IPS-18c (cell line): ENCODE measurements around the gene PARD6A.
A peak's percentile ranks its signal among the peaks of the same experiment; 100 is the strongest.

ENCODE experiments used
- H3K4me3 ChIP-seq: 2 replicates; pipeline ENCODE4 v1.7.0; 2013; ENCODE audit warnings: low read depth, mild to moderate bottlenecking, low read length, moderate library complexity; ENCODE audit not compliant: insufficient read depth
- H3K9me3 ChIP-seq: one replicate; pipeline ENCODE4 v1.6.1; 2013; ENCODE audit warnings: mild to moderate bottlenecking, low read length, moderate library complexity; ENCODE audit not compliant: control insufficient read depth, insufficient read depth

PARD6A gene

DNA sequence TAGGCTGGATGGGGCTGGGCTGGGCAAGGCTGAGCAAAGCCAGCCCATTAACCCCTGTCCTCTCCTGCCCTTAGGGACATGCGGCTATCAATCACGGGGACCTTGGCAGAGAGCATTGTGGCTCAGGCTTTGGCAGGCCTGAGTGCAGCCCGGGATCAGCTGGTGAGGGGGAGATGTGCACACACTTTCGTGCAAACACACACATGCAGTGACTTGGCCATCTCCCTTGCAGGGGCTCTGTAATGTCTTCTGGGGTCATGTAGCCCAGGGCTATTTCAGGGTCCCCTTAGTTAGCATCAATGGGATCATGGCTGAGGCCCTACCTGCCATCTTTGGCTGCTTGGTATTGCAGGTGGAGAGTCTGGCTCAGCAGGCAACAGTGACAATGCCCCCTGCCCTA, 8.9 kb upstream of the PARD6A start:
- no peaks in the 10 kb centered on the region for H3K9me3 ChIP-seq
- H3K4me3 ChIP-seq = no peak overlapping the region

DNA sequence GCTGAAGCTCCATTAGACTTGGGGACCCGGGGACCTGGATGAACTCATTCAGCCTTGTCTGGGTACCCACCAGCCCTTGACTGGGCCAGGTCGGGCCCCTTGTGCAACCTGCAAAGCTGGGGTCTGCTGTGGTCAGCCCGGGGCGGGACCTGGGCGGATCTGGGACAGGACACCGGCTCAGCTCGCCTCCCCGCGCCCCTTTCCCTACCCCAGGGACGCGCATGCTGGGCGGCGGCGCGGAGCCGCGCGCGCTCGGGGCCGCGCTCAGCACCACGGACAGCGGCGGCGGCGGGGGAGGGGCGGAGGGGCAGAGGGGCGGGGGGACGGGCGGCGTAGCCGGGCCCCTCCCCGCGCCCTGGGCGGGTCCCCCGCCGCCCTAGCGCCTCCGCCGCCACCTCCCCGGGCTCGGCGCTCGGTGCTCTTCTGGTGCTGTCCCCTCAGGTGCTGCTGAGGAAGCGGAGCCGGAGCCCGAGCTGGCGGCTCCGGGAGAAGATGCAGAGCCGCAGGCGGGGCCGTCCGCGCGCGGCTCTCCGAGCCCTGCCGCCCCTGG, 8.1 kb upstream of the PARD6A start:
- Histone ChIP-seq H3K4me3 (peak overlapping the region; percentile 63), H3K9me3 (no peaks in the 10 kb centered on the region)

DNA sequence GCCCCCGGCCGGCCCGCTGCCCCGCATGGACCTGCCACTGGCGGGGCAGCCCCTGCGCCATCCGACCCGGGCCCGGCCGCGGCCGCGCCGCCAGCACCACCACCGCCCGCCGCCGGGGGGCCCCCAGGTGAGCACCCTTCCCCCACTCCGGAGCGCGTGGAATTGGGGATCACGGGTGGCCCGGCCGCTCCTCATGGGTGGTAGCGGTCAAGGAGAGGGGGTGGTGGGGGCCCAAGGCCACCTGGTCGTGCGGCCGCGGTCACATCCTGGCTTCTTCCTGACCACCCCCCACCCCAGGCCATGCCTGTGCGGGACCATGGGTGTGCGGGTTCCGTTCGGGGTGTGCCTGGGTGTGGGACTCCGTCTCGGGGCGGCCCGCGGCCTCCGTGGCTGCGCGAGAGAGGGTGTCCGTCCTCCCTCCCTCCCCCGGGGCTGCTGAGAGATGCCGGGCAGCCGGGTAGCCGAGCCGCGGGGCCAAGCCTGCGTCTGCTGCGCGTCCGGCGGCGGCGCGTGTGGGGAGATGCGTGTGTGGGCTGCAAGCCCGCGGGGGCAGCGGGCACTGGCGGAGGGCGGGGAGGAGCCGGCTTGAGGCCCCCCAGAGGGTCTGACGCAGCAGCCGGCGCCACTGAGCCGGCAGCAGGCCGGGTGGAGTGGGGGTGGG, 7.5 kb upstream of the PARD6A start:
- Histone ChIP-seq H3K4me3 (peak overlapping the region; percentile 63), H3K9me3 (no peaks in the 10 kb centered on the region)

DNA sequence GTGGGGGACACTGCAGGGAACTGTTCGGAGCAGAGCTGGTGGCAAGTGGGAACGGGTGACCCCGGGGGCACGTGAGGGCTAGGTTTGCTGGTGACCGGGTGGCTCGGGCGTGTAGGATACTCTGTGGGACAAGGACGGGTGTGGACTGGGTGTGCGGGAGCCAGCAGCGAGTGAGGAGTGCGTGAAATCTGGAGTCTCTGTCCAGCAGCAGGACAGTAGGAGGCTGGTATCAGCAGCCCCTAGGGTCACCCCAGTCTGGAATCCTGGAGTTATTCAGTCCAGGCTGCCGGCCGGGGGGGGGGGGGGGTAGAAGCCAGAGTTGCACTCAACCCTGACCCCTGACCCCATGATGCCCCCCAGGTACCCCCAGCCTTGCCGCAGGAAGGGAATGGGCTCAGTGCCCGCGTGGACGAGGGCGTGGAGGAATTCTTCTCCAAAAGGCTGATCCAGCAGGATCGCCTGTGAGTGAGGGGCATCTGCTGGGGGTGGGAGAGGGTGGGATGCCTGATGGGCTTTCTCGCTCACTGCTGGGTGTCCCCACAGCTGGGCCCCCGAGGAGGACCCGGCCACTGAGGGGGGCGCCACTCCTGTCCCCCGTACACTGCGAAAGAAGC, 6.9 kb upstream of the PARD6A start:
- peak overlapping the region; percentile 63 for H3K4me3 ChIP-seq
- no peaks in the 10 kb centered on the region for H3K9me3 ChIP-seq

DNA sequence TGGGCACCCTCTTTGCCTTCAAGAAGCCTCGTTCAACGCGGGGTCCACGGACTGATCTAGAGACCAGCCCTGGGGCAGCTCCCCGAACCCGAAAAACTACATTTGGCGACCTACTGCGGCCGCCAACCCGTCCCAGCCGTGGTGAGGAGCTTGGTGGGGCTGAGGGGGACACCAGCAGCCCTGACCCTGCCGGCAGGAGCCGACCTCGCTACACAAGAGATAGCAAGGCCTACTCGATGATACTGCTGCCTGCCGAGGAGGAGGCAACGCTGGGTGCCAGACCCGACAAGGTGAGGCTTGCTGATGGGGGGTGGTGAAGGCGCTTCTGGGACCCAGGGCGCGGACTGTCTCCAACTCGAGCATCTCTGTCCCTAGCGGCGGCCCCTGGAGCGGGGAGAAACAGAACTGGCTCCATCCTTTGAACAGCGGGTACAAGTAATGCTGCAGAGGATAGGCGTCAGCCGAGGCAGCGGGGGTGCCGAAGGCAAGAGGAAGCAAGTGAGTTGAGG, 6.3 kb upstream of the PARD6A start:
- Histone ChIP-seq H3K4me3 (no peak overlapping the region), H3K9me3 (no peaks in the 10 kb centered on the region)

DNA sequence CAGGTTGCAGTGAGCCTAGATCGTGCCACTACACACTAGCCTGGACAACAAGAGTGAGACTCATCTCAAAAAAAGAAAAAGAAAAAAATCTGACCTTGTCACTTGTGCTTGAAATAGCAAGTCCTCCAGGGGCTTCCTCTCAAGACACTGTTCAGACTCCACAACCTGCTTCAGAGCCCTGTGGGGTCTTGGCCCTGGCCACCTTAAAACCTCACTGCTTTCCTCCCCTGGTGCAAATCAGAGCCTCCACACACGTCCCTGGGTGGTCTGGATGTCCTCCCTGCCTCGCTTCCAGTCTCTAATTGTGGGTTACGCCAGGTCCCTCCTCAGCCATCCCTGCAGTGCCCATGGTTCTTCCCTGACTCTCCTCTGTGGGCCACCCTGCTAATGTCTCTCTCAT, 5.4 kb upstream of the PARD6A start:
- H3K4me3 ChIP-seq = no peak overlapping the region
- H3K9me3 ChIP-seq = no peaks in the 10 kb centered on the region

DNA sequence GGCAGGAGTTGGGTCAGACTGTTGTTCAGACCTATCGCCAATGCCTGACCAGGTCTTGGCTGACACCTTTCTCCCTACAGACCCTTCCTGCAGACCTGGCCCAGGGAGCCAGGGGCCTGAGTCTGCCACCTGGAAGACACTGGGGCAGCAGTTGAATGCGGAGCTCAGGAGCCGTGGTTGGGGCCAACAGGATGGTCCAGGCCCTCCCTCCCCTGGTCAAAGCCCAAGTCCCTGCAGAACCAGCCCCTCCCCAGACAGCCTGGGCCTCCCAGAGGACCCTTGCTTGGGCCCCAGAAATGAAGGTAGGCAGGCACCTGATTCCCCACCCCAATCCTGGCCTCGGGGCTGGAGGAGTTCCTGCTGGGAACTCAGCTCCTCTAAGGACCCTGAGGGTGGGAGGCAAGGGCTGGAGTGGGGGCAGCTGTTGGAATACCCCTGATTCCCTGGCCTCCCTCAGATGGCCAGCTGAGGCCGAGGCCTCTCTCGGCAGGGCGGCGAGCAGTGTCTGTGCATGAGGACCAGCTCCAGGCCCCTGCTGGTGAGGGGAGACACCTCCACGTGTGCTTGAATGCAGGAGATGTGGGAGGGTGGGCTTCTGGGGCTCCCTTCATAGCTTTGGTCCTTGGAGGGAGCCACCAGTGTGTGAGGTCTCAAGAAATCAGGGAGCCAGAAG, 4.3 kb upstream of the PARD6A start:
- no peaks in the 10 kb centered on the region for H3K9me3 ChIP-seq
- H3K4me3 ChIP-seq = no peak overlapping the region

DNA sequence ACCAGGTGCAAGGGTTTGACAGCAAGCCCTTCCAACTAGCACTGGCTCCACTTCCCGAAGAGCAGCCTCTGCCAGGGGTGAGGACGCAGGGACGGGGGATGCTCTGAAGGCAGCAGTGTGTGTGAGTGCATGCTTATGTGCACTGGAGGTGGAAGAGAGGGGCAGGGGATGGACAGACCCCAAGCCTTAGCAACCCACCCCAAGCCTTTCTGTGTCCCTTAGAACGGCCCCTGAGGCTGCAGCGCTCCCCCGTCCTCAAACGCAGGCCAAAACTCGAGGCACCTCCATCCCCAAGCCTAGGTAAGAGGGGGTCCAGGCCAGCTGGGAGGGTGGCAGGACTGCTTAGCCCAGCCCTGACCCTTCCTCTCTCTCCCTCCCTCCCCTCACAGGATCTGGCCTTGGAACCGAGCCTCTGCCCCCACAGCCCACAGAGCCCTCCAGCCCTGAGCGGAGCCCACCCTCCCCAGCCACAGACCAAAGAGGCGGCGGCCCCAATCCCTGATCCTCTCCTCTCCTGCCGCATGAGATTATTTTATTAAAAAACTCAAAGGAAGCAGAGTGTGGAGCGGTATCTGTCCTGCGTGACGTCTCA, 3.6 kb upstream of the PARD6A start:
- H3K4me3 ChIP-seq = no peak overlapping the region

DNA sequence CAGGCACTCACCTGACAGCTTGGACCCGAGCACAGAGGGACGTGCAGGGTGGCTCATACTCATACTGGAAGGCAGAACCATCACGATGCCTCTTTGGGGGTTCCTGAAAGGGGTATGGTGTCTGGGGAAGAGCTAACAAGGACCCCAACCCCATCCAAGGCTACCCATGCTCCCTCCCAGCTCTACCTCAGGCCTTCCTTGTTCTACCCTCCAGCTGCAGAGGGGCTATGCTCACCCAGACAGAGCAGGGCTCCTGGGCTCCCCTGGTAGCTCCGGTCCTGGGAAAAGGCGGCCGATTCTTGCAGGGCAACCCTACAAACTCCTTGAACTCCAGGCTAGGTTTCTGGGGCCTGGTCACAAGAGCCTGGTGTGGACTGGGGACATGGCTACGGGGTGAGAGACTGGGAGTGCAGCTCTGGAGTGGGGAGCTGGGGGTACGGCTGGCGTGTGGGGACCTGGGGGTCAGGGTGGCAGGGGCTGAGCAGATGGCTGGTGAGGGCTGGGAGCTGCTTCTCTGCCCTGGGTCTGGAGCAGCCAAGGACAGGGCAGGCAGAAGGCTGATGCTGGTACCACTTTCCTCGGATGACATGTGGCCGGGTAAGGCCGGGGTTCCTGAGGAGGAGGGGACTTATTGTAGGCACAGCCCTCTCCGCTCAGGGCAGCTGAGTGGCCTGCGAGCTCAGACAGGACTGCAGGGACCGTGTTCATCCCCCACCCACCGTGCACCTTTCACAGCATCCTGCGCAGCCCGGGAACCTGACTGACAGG, 2.8 kb upstream of the PARD6A start:
- H3K9me3 ChIP-seq = no peaks in the 10 kb centered on the region
- H3K4me3 ChIP-seq = no peak overlapping the region

More for the DNA sequence above, 3.6 kb upstream of the PARD6A start:
- H3K9me3 ChIP-seq = no peaks in the 10 kb centered on the region

DNA sequence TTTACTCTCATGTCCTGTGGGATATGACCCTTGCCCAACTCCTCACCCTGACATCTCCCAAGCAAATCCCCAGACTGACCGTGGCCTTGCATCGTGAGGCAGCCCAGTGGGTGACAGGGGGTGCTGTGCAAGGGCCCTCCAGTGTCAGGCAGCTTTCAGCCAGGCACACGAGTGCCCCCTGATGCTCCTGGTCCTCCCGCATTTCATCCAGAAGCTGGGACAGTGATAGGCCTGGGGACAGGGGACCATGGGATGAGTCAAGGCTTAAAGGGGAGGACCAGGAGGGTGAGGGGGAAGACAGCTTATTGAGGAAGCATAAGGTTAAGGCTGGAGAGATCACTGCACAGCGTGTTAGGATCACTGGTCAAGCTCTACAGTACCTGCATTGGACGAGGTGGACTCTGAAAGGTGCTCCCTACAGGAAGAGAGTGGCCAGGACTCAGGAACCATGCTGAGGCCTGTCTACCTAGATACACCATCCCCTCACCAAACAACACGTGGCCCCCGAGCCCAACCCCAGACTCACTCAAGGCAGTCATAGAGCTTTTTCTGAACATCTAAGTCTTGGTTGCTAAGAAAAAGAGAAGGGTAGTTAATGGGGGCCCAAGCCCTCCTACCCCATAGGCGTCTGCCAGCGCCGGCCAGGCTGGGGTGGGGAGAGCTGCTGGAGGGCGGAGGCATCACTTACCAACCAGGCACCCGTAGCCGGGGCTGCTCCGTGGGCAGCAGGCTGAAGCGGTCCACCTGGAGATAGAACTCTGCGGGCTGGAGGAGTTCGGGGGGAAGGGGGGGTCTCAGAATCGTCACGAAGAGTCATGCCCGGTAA, 1.7 kb upstream of the PARD6A start:
- Histone ChIP-seq H3K4me3 (peak overlapping the region; percentile 68), H3K9me3 (no peaks in the 10 kb centered on the region)

DNA sequence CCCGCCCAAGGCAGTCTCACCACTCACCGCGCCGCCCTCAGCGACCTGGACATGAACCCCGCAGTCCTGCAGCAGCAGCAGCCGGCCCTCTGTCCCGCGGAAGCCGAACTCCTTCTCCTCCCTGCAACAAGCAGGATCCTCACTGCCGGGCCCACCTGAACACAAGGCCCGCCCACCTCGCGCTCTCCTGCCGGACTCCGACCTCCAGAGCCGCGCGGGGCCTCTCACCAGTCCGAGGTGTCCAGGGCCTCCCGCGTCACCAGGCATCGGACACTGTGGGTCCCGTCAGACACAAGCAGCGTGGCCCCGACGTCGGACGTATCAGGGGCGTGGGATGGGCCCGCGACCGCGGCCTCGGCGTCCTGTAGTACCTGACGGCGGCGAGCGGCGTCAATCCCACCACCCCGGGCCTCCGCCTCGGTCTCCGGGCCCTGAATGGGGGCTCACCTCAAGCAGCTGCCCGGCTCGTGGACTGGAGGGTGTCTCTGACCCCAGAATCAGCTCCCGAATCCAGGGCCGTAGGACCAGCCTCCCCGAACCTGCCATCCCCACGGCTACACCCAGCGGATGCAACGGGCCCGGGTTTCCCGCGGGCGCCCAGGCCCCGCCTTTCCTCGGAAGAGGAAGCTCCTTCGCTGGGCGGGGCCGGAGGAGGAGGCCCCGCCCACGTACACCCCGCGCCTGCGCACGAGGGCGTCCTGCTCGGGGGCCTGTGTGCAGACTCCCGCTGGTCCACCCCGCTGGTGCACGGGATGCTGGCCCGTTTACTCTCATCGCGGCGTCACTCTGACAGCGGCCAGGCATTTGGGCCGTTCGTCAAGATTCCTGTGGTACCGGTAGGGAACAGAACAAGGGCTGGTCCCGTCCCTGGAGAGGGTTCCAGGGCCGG, 841 bp upstream of the PARD6A start, which contains the start of gene ACD:
Gene ACD, minus strand, starts transcription at position 586 of the 889 bp plus-strand sequence. Its CDS starts 40 bp downstream, at position 546.
- peak within 1 kb of the TSS; percentile 68 for H3K4me3 ChIP-seq

DNA sequence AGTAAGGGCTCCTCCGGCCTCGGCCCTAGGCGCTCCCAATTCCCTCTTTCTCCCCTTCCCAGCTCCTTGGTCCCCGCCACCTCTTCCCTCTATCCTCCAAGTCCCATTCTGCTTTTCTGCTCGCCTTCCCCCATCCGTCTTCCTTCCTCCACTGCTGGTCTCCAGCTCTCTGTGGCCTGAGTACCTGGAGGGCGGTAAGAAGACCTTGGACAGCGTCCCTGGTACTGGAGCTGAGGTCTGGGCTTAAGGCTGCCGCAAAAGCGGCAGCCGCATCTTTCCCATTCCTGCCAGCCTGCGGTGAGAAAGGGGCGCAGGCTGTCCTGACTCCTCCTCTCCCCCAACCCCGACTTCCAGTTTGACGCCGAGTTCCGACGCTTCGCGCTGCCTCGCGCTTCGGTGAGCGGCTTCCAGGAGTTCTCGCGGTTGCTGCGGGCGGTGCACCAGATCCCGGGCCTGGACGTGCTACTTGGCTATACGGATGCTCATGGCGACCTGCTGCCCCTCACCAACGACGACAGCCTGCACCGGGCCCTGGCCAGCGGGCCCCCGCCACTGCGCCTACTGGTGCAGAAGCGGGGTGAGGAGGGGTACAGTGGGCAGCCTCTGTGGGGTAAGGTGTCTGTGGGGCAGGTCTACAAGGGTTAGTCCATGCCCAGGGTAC, 471 bp downstream of the PARD6A start:
- peak overlapping the region; percentile 68 for H3K4me3 ChIP-seq

More for the DNA sequence above, 841 bp upstream of the PARD6A start, which contains the start of gene ACD:
- no peaks in the 10 kb centered on the region for H3K9me3 ChIP-seq

DNA sequence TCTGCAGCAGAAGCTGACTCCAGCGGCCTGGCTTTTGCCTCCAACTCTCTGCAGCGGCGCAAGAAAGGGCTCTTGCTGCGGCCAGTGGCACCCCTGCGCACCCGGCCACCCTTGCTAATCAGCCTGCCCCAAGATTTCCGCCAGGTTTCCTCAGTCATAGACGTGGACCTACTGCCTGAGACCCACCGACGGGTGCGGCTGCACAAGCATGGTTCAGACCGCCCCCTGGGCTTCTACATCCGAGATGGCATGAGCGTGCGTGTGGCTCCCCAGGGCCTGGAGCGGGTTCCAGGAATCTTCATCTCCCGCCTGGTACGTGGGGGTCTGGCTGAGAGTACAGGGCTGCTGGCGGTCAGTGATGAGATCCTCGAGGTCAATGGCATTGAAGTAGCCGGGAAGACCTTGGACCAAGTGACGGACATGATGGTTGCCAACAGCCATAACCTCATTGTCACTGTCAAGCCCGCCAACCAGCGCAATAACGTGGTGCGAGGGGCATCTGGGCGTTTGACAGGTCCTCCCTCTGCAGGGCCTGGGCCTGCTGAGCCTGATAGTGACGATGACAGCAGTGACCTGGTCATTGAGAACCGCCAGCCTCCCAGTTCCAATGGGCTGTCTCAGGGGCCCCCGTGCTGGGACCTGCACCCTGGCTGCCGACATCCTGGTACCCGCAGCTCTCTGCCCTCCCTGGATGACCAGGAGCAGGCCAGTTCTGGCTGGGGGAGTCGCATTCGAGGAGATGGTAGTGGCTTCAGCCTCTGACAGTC, 1.3 kb downstream of the PARD6A start:
- Histone ChIP-seq H3K4me3 (peak overlapping the region; percentile 68), H3K9me3 (no peaks in the 10 kb centered on the region)

More for the DNA sequence above, 471 bp downstream of the PARD6A start:
- H3K9me3 ChIP-seq = no peaks in the 10 kb centered on the region

DNA sequence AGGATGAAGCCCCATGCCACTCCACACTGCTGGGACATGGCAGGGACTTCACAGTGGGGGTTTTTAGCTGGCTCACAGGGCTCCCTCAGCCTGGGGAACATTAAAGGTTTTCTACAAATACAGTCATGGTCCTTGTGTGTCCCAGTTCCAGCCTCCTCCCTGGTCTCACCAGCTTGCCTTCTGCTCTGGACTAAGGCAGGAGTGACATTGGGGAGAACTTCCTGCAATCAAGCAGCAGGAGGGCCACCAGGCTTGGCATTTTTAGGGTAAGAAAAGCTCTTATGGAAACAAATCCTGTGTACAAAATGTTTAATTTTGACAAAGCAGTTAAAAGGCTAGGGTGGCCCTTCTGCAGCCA, 1.9 kb downstream of the PARD6A start:
- Histone ChIP-seq H3K9me3 (no peaks in the 10 kb centered on the region), H3K4me3 (no peak overlapping the region)
